GM12801 (cell line): ENCODE results near the gene PPP1R13B.

Experiments
- TF ChIP-seq, protein P1 (sequence below): IDR thresholded peaks from one replicate; pipeline ENCODE4 v1.5.1; 2011; ENCODE audit warnings: control low read depth; ENCODE audit not compliant: insufficient read length; ENCODE audit errors: extremely low read depth

The PPP1R13B gene

GRCh38 chr14:103727313-103727980 is 119.9 kb downstream of the PPP1R13B start:
- TF ChIP-seq, protein P1, sequence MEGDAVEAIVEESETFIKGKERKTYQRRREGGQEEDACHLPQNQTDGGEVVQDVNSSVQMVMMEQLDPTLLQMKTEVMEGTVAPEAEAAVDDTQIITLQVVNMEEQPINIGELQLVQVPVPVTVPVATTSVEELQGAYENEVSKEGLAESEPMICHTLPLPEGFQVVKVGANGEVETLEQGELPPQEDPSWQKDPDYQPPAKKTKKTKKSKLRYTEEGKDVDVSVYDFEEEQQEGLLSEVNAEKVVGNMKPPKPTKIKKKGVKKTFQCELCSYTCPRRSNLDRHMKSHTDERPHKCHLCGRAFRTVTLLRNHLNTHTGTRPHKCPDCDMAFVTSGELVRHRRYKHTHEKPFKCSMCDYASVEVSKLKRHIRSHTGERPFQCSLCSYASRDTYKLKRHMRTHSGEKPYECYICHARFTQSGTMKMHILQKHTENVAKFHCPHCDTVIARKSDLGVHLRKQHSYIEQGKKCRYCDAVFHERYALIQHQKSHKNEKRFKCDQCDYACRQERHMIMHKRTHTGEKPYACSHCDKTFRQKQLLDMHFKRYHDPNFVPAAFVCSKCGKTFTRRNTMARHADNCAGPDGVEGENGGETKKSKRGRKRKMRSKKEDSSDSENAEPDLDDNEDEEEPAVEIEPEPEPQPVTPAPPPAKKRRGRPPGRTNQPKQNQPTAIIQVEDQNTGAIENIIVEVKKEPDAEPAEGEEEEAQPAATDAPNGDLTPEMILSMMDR, result no peak

- TF ChIP-seq, protein P1, result no peak
These were observed 120.9 kb downstream of the PPP1R13B start for GRCh38 chr14:103726474-103726873.

- TF ChIP-seq, protein P1, result no peak
These were observed 121.5 kb downstream of the PPP1R13B start for GRCh38 chr14:103725739-103726395.

GRCh38 chr14:103725001-103725682 is 122.2 kb downstream of the PPP1R13B start:
- TF ChIP-seq, protein P1, result no peak

- TF ChIP-seq, protein P1, result no peak
These were observed 123.3 kb downstream of the PPP1R13B start for GRCh38 chr14:103724116-103724515.

DNA sequence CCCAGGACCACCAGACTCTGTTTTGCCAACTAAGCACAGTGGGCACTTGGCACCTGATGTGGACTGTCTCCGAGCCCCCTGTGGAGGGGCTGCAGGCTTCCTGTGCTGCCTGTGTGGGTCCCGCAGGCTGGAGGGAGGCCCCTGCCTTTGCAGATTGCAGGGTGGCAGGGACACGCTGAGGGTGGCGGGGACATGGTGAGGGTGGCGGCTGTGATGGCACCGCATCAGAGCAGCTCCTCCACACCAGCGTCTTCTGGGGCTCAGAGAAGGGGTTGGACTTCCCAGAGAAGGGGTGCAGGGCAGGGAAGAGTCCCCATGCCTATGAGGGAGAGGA is 123.7 kb downstream of the PPP1R13B start:
- TF ChIP-seq, protein P1, result no peak

- TF ChIP-seq, protein P1, result no peak
These were observed 125.8 kb downstream of the PPP1R13B start for GRCh38 chr14:103721334-103722120.
